Endodermal cell (in vitro differentiated cells): Measurements from ENCODE around the gene NUMBL. TPM values are rescaled to one million over a fixed set of nuclear protein-coding genes. Genes with fewer than 3 reads are reported as not detected.
A peak's percentile ranks its signal among the peaks of the same experiment; 100 is the strongest.

Source experiments
- DNase-seq: peaks from one replicate; pipeline ENCODE4 v3.0.0-alpha.2; 2017
- H3K27ac ChIP-seq: 2 replicates; pipeline ENCODE4 v1.5.1; 2013; ENCODE audit warnings: mild to moderate bottlenecking, low read depth, low read length, moderate library complexity
- H3K27me3 ChIP-seq: 2 replicates; pipeline ENCODE4 v1.6.1; 2013; ENCODE audit warnings: mild to moderate bottlenecking, low read length, moderate library complexity; ENCODE audit not compliant: insufficient read depth, control insufficient read depth, poor library complexity, severe bottlenecking
- H3K36me3 ChIP-seq: 2 replicates; pipeline ENCODE4 v1.7.0; 2013; ENCODE audit warnings: mild to moderate bottlenecking, low read length, moderate library complexity; ENCODE audit not compliant: control insufficient read depth, insufficient read depth
- H3K4me1 ChIP-seq: one replicate; pipeline ENCODE4 v1.7.0; 2013; ENCODE audit warnings: low read length; ENCODE audit not compliant: control insufficient read depth, insufficient read depth
- H3K4me3 ChIP-seq: 2 replicates; pipeline ENCODE4 v1.5.1; 2013; ENCODE audit warnings: mild to moderate bottlenecking, low read length, moderate library complexity
- H3K9ac ChIP-seq: 2 replicates; pipeline ENCODE4 v1.6.1; 2013; ENCODE audit warnings: mild to moderate bottlenecking, low read length, moderate library complexity; ENCODE audit not compliant: poor library complexity, severe bottlenecking; ENCODE audit errors: extremely low read depth
- H3K9me3 ChIP-seq: 2 replicates; pipeline ENCODE4 v1.6.1; 2013; ENCODE audit warnings: mild to moderate bottlenecking, low read length, moderate library complexity; ENCODE audit not compliant: control insufficient read depth
- H3K27ac Mint-ChIP-seq: 2 replicates; pipeline ENCODE4 v1.8.0; 2020; ENCODE audit warnings: mixed read lengths
- H3K27me3 Mint-ChIP-seq: 2 replicates; pipeline ENCODE4 v1.8.0; 2021; ENCODE audit warnings: mild to moderate bottlenecking, mixed read lengths; ENCODE audit not compliant: insufficient read depth
- H3K36me3 Mint-ChIP-seq: 2 replicates; pipeline ENCODE4 v1.8.0; 2020; ENCODE audit warnings: low read depth, mixed read lengths
- H3K4me1 Mint-ChIP-seq: 2 replicates; pipeline ENCODE4 v1.8.0; 2020; ENCODE audit warnings: mixed read lengths
- H3K4me3 Mint-ChIP-seq: 2 replicates; pipeline ENCODE4 v1.8.0; 2020; ENCODE audit warnings: mild to moderate bottlenecking, moderate library complexity, mixed read lengths
- H3K9me3 Mint-ChIP-seq: 2 replicates; pipeline ENCODE4 v1.8.0; 2020; ENCODE audit warnings: mild to moderate bottlenecking, mixed read lengths
- CTCF ChIP-seq: fragments of 200-600 bp; sonication (generic); conservative IDR thresholded peaks from 2 replicates; pipeline ENCODE4 v1.5.0; 2021; ENCODE audit warnings: antibody characterized with exemption, mild to moderate bottlenecking
- WGBS, 2 experiments: methylation state at CpG; one replicate each; pipeline versions ENCODE4 v1.1.5 to v1.1.7; 2013; ENCODE audit warnings: missing lambda C conversion rate in 2 of 2, mixed read lengths in 1 of 2; ENCODE audit not compliant: insufficient coverage in 1 of 2, insufficient read length in 1 of 2; 5-methylcytosine and 5-hydroxymethylcytosine counted together
- total RNA-seq, 2 donors: library from RNA; stranded (reverse); fragmentation: NEBNext Ultra II Directional in 1 of 2; extraction: Animal tissue kit (Norgen Biotek cat#: 25700) in 1 of 2; gene quantifications; 2 replicates in 1 of 2; 3 replicates in 1 of 2; pipeline ENCODE4 v1.2.1, GENCODE V29; 2021

NUMBL gene
- total RNA-seq, 2 donors from 2014 or later, result 32.7 to 46.9 TPM

- 89 to 91% methylated on average over 4 to 14 of the region's 14 CpGs for WGBS, 2 experiments
- no peak overlapping the region for H3K27ac ChIP-seq
- H3K4me1 ChIP-seq, result no peaks in the 10 kb centered on the region
- DNase-seq, result no peak
- H3K36me3 ChIP-seq, result peaks cover 39% of the 10 kb centered on the region
- no peak overlapping the region for H3K4me3 Mint-ChIP-seq
- H3K4me3 ChIP-seq, result no peak overlapping the region
- no peak for TF ChIP-seq CTCF
- H3K4me1 Mint-ChIP-seq, result no peaks in the 10 kb centered on the region
- H3K9ac ChIP-seq, result no peak overlapping the region
- H3K36me3 Mint-ChIP-seq, result peaks cover 42% of the 10 kb centered on the region
- H3K27me3 Mint-ChIP-seq, result peaks cover 19% of the 10 kb centered on the region
- no peaks in the 10 kb centered on the region for H3K9me3 ChIP-seq
- no peak overlapping the region for H3K27ac Mint-ChIP-seq
- no peaks in the 10 kb centered on the region for H3K9me3 Mint-ChIP-seq
- H3K27me3 ChIP-seq, result peaks cover 7% of the 10 kb centered on the region
Measured at GRCh38 chr19:40667602-40668001, 22.8 kb downstream of the NUMBL start.

- no peak overlapping the region for H3K27ac Mint-ChIP-seq
- Histone ChIP-seq H3K4me1 (no peaks in the 10 kb centered on the region), H3K9me3 (no peaks in the 10 kb centered on the region), H3K9ac (no peak overlapping the region), H3K27me3 (peaks cover 7% of the 10 kb centered on the region), H3K36me3 (peaks cover 33% of the 10 kb centered on the region), H3K27ac (no peak overlapping the region), H3K4me3 (no peak overlapping the region)
- WGBS, 2 experiments, result 93 to 94% methylated on average over 2 to 14 of the region's 14 CpGs
- no peaks in the 10 kb centered on the region for H3K9me3 Mint-ChIP-seq
- TF ChIP-seq CTCF, result no peak
- DNase-seq, result no peak
- H3K4me3 Mint-ChIP-seq, result no peak overlapping the region
- H3K36me3 Mint-ChIP-seq, result peaks cover 42% of the 10 kb centered on the region
- H3K4me1 Mint-ChIP-seq, result no peaks in the 10 kb centered on the region
- H3K27me3 Mint-ChIP-seq, result peaks cover 19% of the 10 kb centered on the region
Measured at GRCh38 chr19:40666803-40667438, 23.5 kb downstream of the NUMBL start.

- no peaks in the 10 kb centered on the region for H3K4me1 ChIP-seq
- peaks cover 6% of the 10 kb centered on the region for H3K36me3 ChIP-seq
- peaks cover 7% of the 10 kb centered on the region for H3K27me3 ChIP-seq
- TF ChIP-seq CTCF, result no peak
- peak overlapping the region; percentile 75 for H3K4me3 ChIP-seq
- peak overlapping the region; percentile 64 for H3K4me3 Mint-ChIP-seq
- peaks cover 16% of the 10 kb centered on the region for H3K36me3 Mint-ChIP-seq
- H3K4me1 Mint-ChIP-seq, result no peaks in the 10 kb centered on the region
- no peak overlapping the region for H3K9ac ChIP-seq
- peaks cover 19% of the 10 kb centered on the region for H3K27me3 Mint-ChIP-seq
- H3K27ac ChIP-seq, result no peak overlapping the region
- H3K27ac Mint-ChIP-seq, result no peak overlapping the region
- H3K9me3 Mint-ChIP-seq, result no peaks in the 10 kb centered on the region
- 66 to 67% methylated on average over 18 to 24 of the region's 24 CpGs for WGBS, 2 experiments
- no peaks in the 10 kb centered on the region for H3K9me3 ChIP-seq
- DNase-seq, result no peak
Measured at GRCh38 chr19:40663695-40664692, 26.5 kb downstream of the NUMBL start.
